Mesangial cell (primary cell): ENCODE data around the gene SPTBN2. TPM values are rescaled to one million over a fixed set of nuclear protein-coding genes. Genes with fewer than 3 reads are reported as not detected.

ENCODE experiments used
- total RNA-seq: library from RNA; depleted of rRNA; stranded (reverse); fragments of >200 nt; gene quantifications from 2 replicates; pipeline ENCODE4 v1.2.3, GENCODE V29; 2015

SPTBN2 gene
- total RNA-seq = 63.4 and 74.8 TPM in 2 replicates

GRCh38 chr11:66728693-66729385 is at the start of gene SPTBN2:
Gene SPTBN2 (minus strand): TSS chr11:66729216. CDS start chr11:66721240, 7,976 bp downstream.

GRCh38 chr11:66677599-66678375 is 51.2 kb downstream of the SPTBN2 start, which contains the start of gene RBM4B:
Gene RBM4B (minus strand): TSS chr11:66677887. CDS start chr11:66677079, 808 bp downstream.

GRCh38 chr11:66638177-66639065 is 90.6 kb downstream of the SPTBN2 start, which contains the start of gene RBM4:
Gene RBM4 (plus strand): TSS chr11:66638703. CDS start chr11:66639712, 1,009 bp downstream.

Other genes starting within 250 kb of the SPTBN2 start
- gene DPP3, start 248.8 kb downstream of the SPTBN2 start, total RNA-seq = 75.4 and 101 TPM in 2 replicates
- gene BBS1, start 218.6 kb downstream of the SPTBN2 start, total RNA-seq = 24.9 and 52.4 TPM in 2 replicates
- gene ZDHHC24, start 183.2 kb downstream of the SPTBN2 start, total RNA-seq = 32.3 and 44.5 TPM in 2 replicates
- under 0.01 and 0.13 TPM in 2 replicates for gene ACTN3, start 182.3 kb downstream of the SPTBN2 start, total RNA-seq
- gene CTSF, start 160.6 kb downstream of the SPTBN2 start, total RNA-seq = 9.6 and 61.5 TPM in 2 replicates
- 0.16 and 0.76 TPM in 2 replicates for gene CCDC87, start 136.2 kb downstream of the SPTBN2 start, total RNA-seq
- gene CCS, start 136.0 kb downstream of the SPTBN2 start, total RNA-seq = 20.4 and 32.2 TPM in 2 replicates
- gene RBM14, start 112.6 kb downstream of the SPTBN2 start, total RNA-seq = 34.5 and 52.3 TPM in 2 replicates
- 100 and 155 TPM in 2 replicates for gene RBM4, start 90.5 kb downstream of the SPTBN2 start, total RNA-seq
- gene RBM4B, start 51.3 kb downstream of the SPTBN2 start, total RNA-seq = 11.9 and 14.2 TPM in 2 replicates
- 36.8 and 37.8 TPM in 2 replicates for gene RCE1, start 114.2 kb upstream of the SPTBN2 start, total RNA-seq
- 58.9 and 60.3 TPM in 2 replicates for gene LRFN4, start 127.8 kb upstream of the SPTBN2 start, total RNA-seq
- gene PC, start 229.2 kb upstream of the SPTBN2 start, total RNA-seq = 12.7 and 18.6 TPM in 2 replicates
- gene C11orf86, start 246.1 kb upstream of the SPTBN2 start, total RNA-seq = not detected in 2 replicates